DOHH2 (cell line): ENCODE data around the gene GPR161.

Experiments
- H3F3A ChIP-seq: fragments of 200-600 bp; sonication (generic), shearing (Covaris generic); 2 replicates; pipeline ENCODE4 v1.6.0; 2016; ENCODE audit warnings: antibody characterized with exemption, mild to moderate bottlenecking; ENCODE audit not compliant: control insufficient read depth, insufficient read depth
- H3K27ac ChIP-seq: fragments of 200-600 bp; sonication (generic); 2 replicates; pipeline ENCODE4 v1.5.1; 2014; ENCODE audit warnings: low read depth, mild to moderate bottlenecking, low read length, moderate library complexity
- H3K27me3 ChIP-seq: fragments of 200-600 bp; sonication (generic); 2 replicates; pipeline ENCODE4 v1.6.1; 2014; ENCODE audit warnings: mild to moderate bottlenecking, low read length, mixed read lengths; ENCODE audit not compliant: control insufficient read depth
- H3K36me3 ChIP-seq: fragments of 200-600 bp; sonication (generic); 2 replicates; pipeline ENCODE4 v1.6.1; 2014; ENCODE audit warnings: mild to moderate bottlenecking, low read length, moderate library complexity, mixed read lengths; ENCODE audit not compliant: control insufficient read depth
- H3K4me1 ChIP-seq: fragments of 200-600 bp; sonication (generic); 2 replicates; pipeline ENCODE4 v1.6.1; 2014; ENCODE audit warnings: mild to moderate bottlenecking, low read length, mixed read lengths; ENCODE audit not compliant: control insufficient read depth
- H3K4me2 ChIP-seq: fragments of 200-600 bp; sonication (generic); 2 replicates; pipeline ENCODE4 v1.6.0; 2014; ENCODE audit warnings: mild to moderate bottlenecking, low read length, moderate library complexity
- H3K4me3 ChIP-seq: fragments of 200-600 bp; sonication (generic); 2 replicates; pipeline ENCODE4 v1.5.1; 2014; ENCODE audit warnings: mild to moderate bottlenecking, low read length, mixed read lengths
- H3K79me2 ChIP-seq: fragments of 200-600 bp; sonication (generic); 2 replicates; pipeline ENCODE4 v1.6.1; 2014; ENCODE audit warnings: mild to moderate bottlenecking, low read length, mixed read lengths; ENCODE audit not compliant: control insufficient read depth
- H3K9me2 ChIP-seq: fragments of 200-600 bp; sonication (generic); replicated peaks from 2 replicates; pipeline ENCODE4 v1.6.1; 2014; ENCODE audit warnings: mild to moderate bottlenecking, low read length, mixed read lengths; ENCODE audit not compliant: control insufficient read depth
- H3K9me3 ChIP-seq: fragments of 200-600 bp; sonication (generic); 2 replicates; pipeline ENCODE4 v1.6.1; 2014; ENCODE audit warnings: antibody characterized with exemption, low read length, mixed read lengths; ENCODE audit not compliant: control insufficient read depth, insufficient read depth
- H4K20me1 ChIP-seq: fragments of 200-600 bp; sonication (generic); 2 replicates; pipeline ENCODE4 v1.6.0; 2014; ENCODE audit warnings: low read depth, mild to moderate bottlenecking, antibody characterized with exemption, low read length, moderate library complexity; ENCODE audit not compliant: control insufficient read depth, insufficient read depth
- EZH2phosphoT487 ChIP-seq: fragments of 200-600 bp; sonication (generic); IDR thresholded peaks from 2 replicates; pipeline ENCODE4 v1.6.1; 2017; ENCODE audit warnings: borderline replicate concordance, mild to moderate bottlenecking, antibody characterized with exemption, low read length, moderate library complexity, mixed read lengths
- TF ChIP-seq, protein P1 (sequence below): fragments of 200-600 bp; sonication (generic); IDR thresholded peaks from one replicate; pipeline ENCODE4 v1.5.1; 2014; ENCODE audit warnings: antibody characterized with exemption, mild to moderate bottlenecking, low read depth, low read length; ENCODE audit not compliant: poor library complexity, severe bottlenecking

GPR161 gene

DNA sequence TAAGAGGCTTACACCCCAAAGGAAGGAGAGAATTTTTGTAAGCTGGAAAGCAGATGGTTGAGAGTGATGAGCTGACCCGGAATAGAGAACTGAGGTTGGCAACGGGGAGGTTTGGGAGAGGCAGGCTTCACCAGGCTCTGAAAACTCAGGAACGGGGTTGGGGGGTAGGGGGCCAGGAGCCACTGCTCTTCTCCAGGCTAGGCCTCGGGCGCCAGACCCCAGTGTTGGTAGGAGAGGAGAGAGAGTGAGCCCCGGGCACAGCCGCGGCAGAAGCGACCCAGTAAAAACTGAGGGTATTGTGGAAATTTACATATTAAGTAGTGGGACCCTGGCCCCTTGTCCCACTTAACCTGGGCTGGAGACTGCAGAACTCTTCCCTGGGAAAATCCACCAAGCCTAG, 45.7 kb downstream of the GPR161 start:
- no peak for TF ChIP-seq EZH2phosphoT487
- TF ChIP-seq, protein P1, sequence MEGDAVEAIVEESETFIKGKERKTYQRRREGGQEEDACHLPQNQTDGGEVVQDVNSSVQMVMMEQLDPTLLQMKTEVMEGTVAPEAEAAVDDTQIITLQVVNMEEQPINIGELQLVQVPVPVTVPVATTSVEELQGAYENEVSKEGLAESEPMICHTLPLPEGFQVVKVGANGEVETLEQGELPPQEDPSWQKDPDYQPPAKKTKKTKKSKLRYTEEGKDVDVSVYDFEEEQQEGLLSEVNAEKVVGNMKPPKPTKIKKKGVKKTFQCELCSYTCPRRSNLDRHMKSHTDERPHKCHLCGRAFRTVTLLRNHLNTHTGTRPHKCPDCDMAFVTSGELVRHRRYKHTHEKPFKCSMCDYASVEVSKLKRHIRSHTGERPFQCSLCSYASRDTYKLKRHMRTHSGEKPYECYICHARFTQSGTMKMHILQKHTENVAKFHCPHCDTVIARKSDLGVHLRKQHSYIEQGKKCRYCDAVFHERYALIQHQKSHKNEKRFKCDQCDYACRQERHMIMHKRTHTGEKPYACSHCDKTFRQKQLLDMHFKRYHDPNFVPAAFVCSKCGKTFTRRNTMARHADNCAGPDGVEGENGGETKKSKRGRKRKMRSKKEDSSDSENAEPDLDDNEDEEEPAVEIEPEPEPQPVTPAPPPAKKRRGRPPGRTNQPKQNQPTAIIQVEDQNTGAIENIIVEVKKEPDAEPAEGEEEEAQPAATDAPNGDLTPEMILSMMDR, result no peak

DNA sequence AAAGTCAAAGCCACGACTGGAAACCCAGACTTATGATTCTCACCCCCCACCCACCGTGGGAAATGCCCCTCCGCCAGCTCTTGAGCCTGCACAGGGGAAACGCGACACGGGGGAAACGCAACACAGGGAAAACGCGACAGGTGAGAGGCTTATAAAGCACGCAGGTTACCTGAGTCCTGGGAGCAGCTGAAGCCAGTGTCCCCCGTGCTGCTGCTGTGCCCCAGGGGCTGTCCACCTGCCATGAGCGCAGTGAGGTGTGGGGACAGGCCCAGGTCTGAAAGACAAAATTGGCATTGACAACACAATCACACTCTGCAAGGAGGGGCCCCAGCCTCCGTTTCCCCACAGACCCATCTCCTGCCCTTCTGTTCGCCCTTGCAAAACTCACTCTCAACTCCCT, 46.3 kb downstream of the GPR161 start:
- H3F3A ChIP-seq, result no peaks in the 10 kb centered on the region
- H3K9me3 ChIP-seq, result no peaks in the 10 kb centered on the region
- no peaks in the 10 kb centered on the region for H3K9me2 ChIP-seq
- H3K36me3 ChIP-seq, result no peaks in the 10 kb centered on the region
- TF ChIP-seq EZH2phosphoT487, result no peak
- TF ChIP-seq, protein P1, result no peak
- H3K4me1 ChIP-seq, result no peaks in the 10 kb centered on the region
- H3K79me2 ChIP-seq, result no peaks in the 10 kb centered on the region
- no peaks in the 10 kb centered on the region for H4K20me1 ChIP-seq
- no peak overlapping the region for H3K27ac ChIP-seq
- H3K27me3 ChIP-seq, result no peaks in the 10 kb centered on the region; the same call in 1 of the 2 replicates
- no peak overlapping the region for H3K4me2 ChIP-seq
- no peak overlapping the region for H3K4me3 ChIP-seq

More for the DNA sequence above, 45.7 kb downstream of the GPR161 start:
- no peaks in the 10 kb centered on the region for H3K4me1 ChIP-seq
- no peaks in the 10 kb centered on the region; the same call in 1 of the 2 replicates for H3K27me3 ChIP-seq
- no peaks in the 10 kb centered on the region for H3K9me3 ChIP-seq
- no peak overlapping the region for H3K27ac ChIP-seq
- no peaks in the 10 kb centered on the region for H3K9me2 ChIP-seq
- H4K20me1 ChIP-seq, result no peaks in the 10 kb centered on the region
- H3F3A ChIP-seq, result no peaks in the 10 kb centered on the region
- H3K4me3 ChIP-seq, result no peak overlapping the region
- no peaks in the 10 kb centered on the region for H3K79me2 ChIP-seq
- H3K4me2 ChIP-seq, result no peak overlapping the region
- H3K36me3 ChIP-seq, result no peaks in the 10 kb centered on the region

DNA sequence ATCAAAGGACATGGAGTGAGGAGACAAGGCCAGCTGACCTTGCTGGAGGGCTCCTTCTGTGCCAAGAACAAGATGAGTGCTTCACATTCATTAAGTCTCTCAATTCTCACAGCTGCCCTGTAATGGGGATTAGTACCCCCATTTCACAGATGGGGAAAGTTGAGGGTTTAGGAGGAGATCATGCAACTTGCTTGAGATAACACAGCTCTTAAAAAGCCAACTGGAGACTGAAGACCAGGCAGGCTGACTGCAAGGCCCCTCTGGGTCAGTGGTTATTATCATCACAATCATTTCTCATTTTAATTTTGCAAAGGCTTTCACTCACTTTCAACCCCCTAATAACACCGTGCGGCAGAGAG, 46.8 kb downstream of the GPR161 start:
- Histone ChIP-seq H3K9me2 (no peaks in the 10 kb centered on the region), H3K9me3 (no peaks in the 10 kb centered on the region), H3K4me2 (no peak overlapping the region), H4K20me1 (no peaks in the 10 kb centered on the region), H3K4me3 (no peak overlapping the region), H3F3A (no peaks in the 10 kb centered on the region), H3K79me2 (no peaks in the 10 kb centered on the region), H3K4me1 (no peaks in the 10 kb centered on the region), H3K36me3 (no peaks in the 10 kb centered on the region), H3K27ac (no peak overlapping the region), H3K27me3 (no peaks in the 10 kb centered on the region; the same call in 1 of the 2 replicates)
- TF ChIP-seq, protein P1, result no peak
- TF ChIP-seq EZH2phosphoT487, result no peak
